ENCODE measurements around the gene EDAR.

DNA sequence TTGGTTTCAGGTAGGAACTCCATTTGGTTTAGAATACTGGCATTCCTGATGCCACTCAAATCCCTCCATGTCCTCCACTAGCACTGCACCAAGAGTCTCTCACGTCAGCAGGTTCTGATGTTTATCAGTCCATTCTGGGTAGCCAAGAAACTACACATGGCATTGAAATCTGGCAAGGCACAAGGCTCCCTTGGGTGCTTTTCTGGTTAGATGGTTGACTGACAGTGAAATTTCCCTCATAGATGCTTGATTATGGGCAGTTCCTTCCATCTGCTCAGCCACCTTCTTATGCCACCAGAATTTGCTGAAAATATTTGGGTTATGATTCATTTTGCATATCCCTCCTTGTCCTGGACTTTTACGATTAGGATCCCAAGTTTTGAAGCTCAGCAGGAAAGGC lies 32.6 kb downstream of the EDAR start:
- TF ChIP-seq CTCF (conservative IDR thresholded peaks at IDR 0.05 in 1 of 2, IDR thresholded peaks at IDR 0.05 in 1 of 2; ENCODE audit: extremely low read depth in 1 of 2, insufficient read depth in 1 of 2, low read depth in 1 of 2, low read length in 2 of 2): no peak
- TF ChIP-seq EZH2 (IDR thresholded peaks at IDR 0.05; ENCODE audit: borderline replicate concordance, low read length): no peak
